Upper lobe of left lung (tissue), 4 donors: ENCODE measurements around the gene PXMP4.

Experiments used
- POLR2A ChIP-seq, 4 donors: fragments of 450-650 bp; IDR thresholded peaks; one replicate each; pipeline ENCODE4 v1.5.1; 2016 to 2017; ENCODE audit warnings: antibody characterized with exemption in 4 of 4, mild to moderate bottlenecking in 2 of 4
- TF ChIP-seq, protein P1 (sequence below), 6 experiments: fragments of 450-650 bp in 4 of 6; fragments of 200-600 bp in 2 of 6; sonication (generic) in 2 of 6; IDR thresholded peaks; one replicate each; pipeline ENCODE4 v1.5.1; 2016 to 2019; ENCODE audit warnings: antibody characterized with exemption in 6 of 6

- TF ChIP-seq, protein P1, sequence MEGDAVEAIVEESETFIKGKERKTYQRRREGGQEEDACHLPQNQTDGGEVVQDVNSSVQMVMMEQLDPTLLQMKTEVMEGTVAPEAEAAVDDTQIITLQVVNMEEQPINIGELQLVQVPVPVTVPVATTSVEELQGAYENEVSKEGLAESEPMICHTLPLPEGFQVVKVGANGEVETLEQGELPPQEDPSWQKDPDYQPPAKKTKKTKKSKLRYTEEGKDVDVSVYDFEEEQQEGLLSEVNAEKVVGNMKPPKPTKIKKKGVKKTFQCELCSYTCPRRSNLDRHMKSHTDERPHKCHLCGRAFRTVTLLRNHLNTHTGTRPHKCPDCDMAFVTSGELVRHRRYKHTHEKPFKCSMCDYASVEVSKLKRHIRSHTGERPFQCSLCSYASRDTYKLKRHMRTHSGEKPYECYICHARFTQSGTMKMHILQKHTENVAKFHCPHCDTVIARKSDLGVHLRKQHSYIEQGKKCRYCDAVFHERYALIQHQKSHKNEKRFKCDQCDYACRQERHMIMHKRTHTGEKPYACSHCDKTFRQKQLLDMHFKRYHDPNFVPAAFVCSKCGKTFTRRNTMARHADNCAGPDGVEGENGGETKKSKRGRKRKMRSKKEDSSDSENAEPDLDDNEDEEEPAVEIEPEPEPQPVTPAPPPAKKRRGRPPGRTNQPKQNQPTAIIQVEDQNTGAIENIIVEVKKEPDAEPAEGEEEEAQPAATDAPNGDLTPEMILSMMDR (IDR thresholded peaks at IDR 0.05), result no peak
- TF ChIP-seq POLR2A (IDR thresholded peaks at IDR 0.05), result no peak
Observed at GRCh38 chr20:33679758-33680485, 40.2 kb downstream of the PXMP4 start.
